ENCODE measurements around the gene TOX3.

Gene TOX3

GRCh38 chr16:52539191-52539590, 7.8 kb downstream of the TOX3 start:
- no peaks in the 10 kb centered on the region for H3K9me3 Mint-ChIP-seq
- H3K27ac Mint-ChIP-seq: no peak overlapping the region
- no peak for TF ChIP-seq CTCF (IDR thresholded peaks at IDR 0.05)
- H3K4me3 Mint-ChIP-seq: no peak overlapping the region
- no peak for DNase-seq
- H3K36me3 Mint-ChIP-seq (ENCODE audit: low read depth): no peaks in the 10 kb centered on the region
- H3K4me1 Mint-ChIP-seq: no peaks in the 10 kb centered on the region
- H3K27me3 Mint-ChIP-seq (ENCODE audit: low read depth, poor library complexity): peaks cover 19% of the 10 kb centered on the region

DNA sequence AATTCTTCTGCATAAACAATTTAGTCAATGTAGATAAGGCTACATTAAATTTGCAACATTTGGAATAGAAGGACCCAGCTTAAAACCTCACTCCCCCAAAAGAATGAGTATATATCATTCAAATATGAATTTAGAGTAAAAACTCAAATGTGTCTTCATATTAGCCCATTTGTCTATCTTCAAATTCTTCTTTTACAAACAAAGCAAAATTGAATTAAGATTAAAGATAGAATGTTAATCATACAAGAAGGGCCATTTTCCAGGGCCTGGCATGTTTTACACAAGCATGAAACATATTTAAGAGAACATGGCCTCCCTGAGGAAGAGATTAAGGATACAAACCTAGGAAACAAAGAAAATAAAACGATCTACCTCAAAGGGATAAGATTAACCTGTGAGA, 8.4 kb downstream of the TOX3 start:
- TF ChIP-seq CTCF (IDR thresholded peaks at IDR 0.05): no peak
- H3K27me3 Mint-ChIP-seq (ENCODE audit: low read depth, poor library complexity): peaks cover 14% of the 10 kb centered on the region
- no peaks in the 10 kb centered on the region for H3K4me1 Mint-ChIP-seq
- H3K36me3 Mint-ChIP-seq (ENCODE audit: low read depth): no peaks in the 10 kb centered on the region
- H3K4me3 Mint-ChIP-seq: no peak overlapping the region
- H3K9me3 Mint-ChIP-seq: no peaks in the 10 kb centered on the region
- H3K27ac Mint-ChIP-seq: no peak overlapping the region
- no peak for DNase-seq

GRCh38 chr16:52537516-52537915, 9.4 kb downstream of the TOX3 start:
- H3K27ac Mint-ChIP-seq: no peak overlapping the region
- no peak for TF ChIP-seq CTCF (IDR thresholded peaks at IDR 0.05)
- no peaks in the 10 kb centered on the region for H3K9me3 Mint-ChIP-seq
- no peaks in the 10 kb centered on the region for H3K4me1 Mint-ChIP-seq
- DNase-seq: no peak
- H3K27me3 Mint-ChIP-seq (ENCODE audit: low read depth, poor library complexity): peaks cover 4% of the 10 kb centered on the region
- no peaks in the 10 kb centered on the region for H3K36me3 Mint-ChIP-seq (ENCODE audit: low read depth)
- H3K4me3 Mint-ChIP-seq: no peak overlapping the region

- Mint-ChIP-seq H3K27ac (no peak overlapping the region), H3K36me3 (ENCODE audit: low read depth) (no peaks in the 10 kb centered on the region), H3K9me3 (no peaks in the 10 kb centered on the region), H3K4me1 (no peaks in the 10 kb centered on the region), H3K27me3 (ENCODE audit: low read depth, poor library complexity) (peaks cover 4% of the 10 kb centered on the region), H3K4me3 (no peak overlapping the region)
- TF ChIP-seq CTCF (IDR thresholded peaks at IDR 0.05): no peak
- no peak for DNase-seq
Observed at GRCh38 chr16:52535076-52535475, 11.9 kb downstream of the TOX3 start.

GRCh38 chr16:52533296-52533695, 13.6 kb downstream of the TOX3 start:
- no peaks in the 10 kb centered on the region for H3K4me1 Mint-ChIP-seq
- peaks cover 4% of the 10 kb centered on the region for H3K27me3 Mint-ChIP-seq (ENCODE audit: low read depth, poor library complexity)
- no peak overlapping the region for H3K4me3 Mint-ChIP-seq
- H3K27ac Mint-ChIP-seq: no peak overlapping the region
- H3K36me3 Mint-ChIP-seq (ENCODE audit: low read depth): no peaks in the 10 kb centered on the region
- TF ChIP-seq CTCF (IDR thresholded peaks at IDR 0.05): no peak
- no peak for DNase-seq
- H3K9me3 Mint-ChIP-seq: no peaks in the 10 kb centered on the region

DNA sequence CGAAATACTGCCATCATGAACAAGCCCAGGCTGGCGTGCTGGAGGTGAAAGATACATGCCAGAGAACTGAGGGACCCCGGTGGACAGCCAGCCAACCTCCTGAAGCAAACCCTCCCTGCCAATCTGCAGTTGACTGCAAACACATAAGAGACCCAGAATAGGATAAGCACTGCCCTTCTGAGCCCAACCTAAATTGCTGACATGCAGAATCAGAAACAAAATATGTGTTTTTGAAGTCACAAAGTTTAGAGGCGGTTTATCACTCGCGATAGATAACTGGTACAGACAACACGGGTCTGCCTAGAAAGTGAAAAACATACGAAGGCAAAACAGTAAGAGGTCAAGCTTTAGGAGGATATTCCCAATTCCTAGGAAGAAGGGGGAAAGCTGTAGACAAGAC, 14.6 kb downstream of the TOX3 start:
- Mint-ChIP-seq H3K9me3 (no peaks in the 10 kb centered on the region), H3K27me3 (ENCODE audit: low read depth, poor library complexity) (peaks cover 4% of the 10 kb centered on the region), H3K4me1 (no peaks in the 10 kb centered on the region), H3K36me3 (ENCODE audit: low read depth) (no peaks in the 10 kb centered on the region), H3K4me3 (no peak overlapping the region), H3K27ac (no peak overlapping the region)
- TF ChIP-seq CTCF (IDR thresholded peaks at IDR 0.05): no peak
- no peak for DNase-seq
